Neural cell (in vitro differentiated cells): ENCODE measurements around the gene SFT2D2. TPM values are rescaled to one million over a fixed set of nuclear protein-coding genes. Genes with fewer than 3 reads are reported as not detected.

Source experiments
- H2AFZ ChIP-seq: fragments of 200-600, 300-800 bp; sonication (generic), shearing (Covaris generic); 2 replicates; pipeline ENCODE4 v1.6.0; 2014; ENCODE audit warnings: low read depth, mild to moderate bottlenecking, antibody characterized with exemption, low read length, moderate library complexity
- H3F3A ChIP-seq: fragments of 200-600 bp; shearing (Covaris generic); 2 replicates; pipeline ENCODE4 v1.6.1; 2016; ENCODE audit warnings: mild to moderate bottlenecking, moderate library complexity, mixed read lengths, antibody characterized with exemption, low read length; ENCODE audit not compliant: insufficient read depth, poor library complexity, severe bottlenecking
- H3K27ac ChIP-seq: fragments of 200-600, 300-800 bp; sonication (generic), shearing (Covaris generic); 2 replicates; pipeline ENCODE4 v1.5.1; 2014; ENCODE audit warnings: mild to moderate bottlenecking, low read length, moderate library complexity
- H3K27me3 ChIP-seq: fragments of 300-800, 200-600 bp; sonication (generic), shearing (Covaris generic); 2 replicates; pipeline ENCODE4 v1.6.0; 2014; ENCODE audit warnings: mild to moderate bottlenecking, low read depth, low read length, moderate library complexity; ENCODE audit not compliant: insufficient read depth
- H3K36me3 ChIP-seq: fragments of 300-800, 200-600 bp; sonication (generic), shearing (Covaris generic); 2 replicates; pipeline ENCODE4 v1.5.1; 2014; ENCODE audit warnings: mild to moderate bottlenecking, antibody characterized with exemption, low read length, moderate library complexity; ENCODE audit not compliant: insufficient read depth
- H3K4me2 ChIP-seq: fragments of 300-800, 200-600 bp; sonication (generic), shearing (Covaris generic); 2 replicates; pipeline ENCODE4 v1.6.0; 2014; ENCODE audit warnings: mild to moderate bottlenecking, low read length
- H3K4me3 ChIP-seq: fragments of 300-800, 200-600 bp; sonication (generic), shearing (Covaris generic); 2 replicates; pipeline ENCODE4 v1.5.1; 2014; ENCODE audit warnings: mild to moderate bottlenecking, low read length, moderate library complexity
- H3K79me2 ChIP-seq: fragments of 200-600 bp; shearing (Covaris generic); replicated peaks from 2 replicates; pipeline ENCODE4 v1.6.0; 2014; ENCODE audit warnings: mild to moderate bottlenecking, low read length, moderate library complexity; ENCODE audit not compliant: insufficient read depth
- H3K9ac ChIP-seq: fragments of 300-800, 200-600 bp; sonication (generic), shearing (Covaris generic); 2 replicates; pipeline ENCODE4 v1.6.1; 2016; ENCODE audit warnings: mild to moderate bottlenecking, low read length, mixed read lengths
- H3K9me2 ChIP-seq: fragments of 200-600 bp; shearing (Covaris generic); 2 replicates; pipeline ENCODE4 v1.6.1; 2016; ENCODE audit warnings: mild to moderate bottlenecking, low read length, mixed read lengths; ENCODE audit not compliant: insufficient read depth
- H3K9me3 ChIP-seq: fragments of 200-600, 300-800 bp; sonication (generic), shearing (Covaris generic); 2 replicates; pipeline ENCODE4 v1.6.1; 2016; ENCODE audit warnings: mild to moderate bottlenecking, mixed run types, low read length, moderate library complexity, mixed read lengths
- H4K20me1 ChIP-seq: fragments of 200-600 bp; shearing (Covaris generic); 2 replicates; pipeline ENCODE4 v1.6.1; 2016; ENCODE audit warnings: mild to moderate bottlenecking, mixed run types; ENCODE audit not compliant: insufficient read depth
- CTCF ChIP-seq: fragments of 450-650 bp; IDR thresholded peaks from 2 replicates; pipeline ENCODE4 v1.5.1; 2014; ENCODE audit warnings: antibody characterized with exemption, mild to moderate bottlenecking, moderate library complexity; ENCODE audit not compliant: poor library complexity, severe bottlenecking
- EZH2 ChIP-seq: fragments of 200-600, 300-800 bp; shearing (Covaris generic), sonication (generic); IDR thresholded peaks from 2 replicates; pipeline ENCODE4 v1.6.1; 2014; ENCODE audit warnings: antibody characterized with exemption, low read length, borderline replicate concordance, mild to moderate bottlenecking; ENCODE audit not compliant: insufficient read depth, poor library complexity, severe bottlenecking
- MXI1 ChIP-seq: fragments of 450-650 bp; conservative IDR thresholded peaks from 2 replicates; pipeline ENCODE4 v1.6.1; 2014; ENCODE audit warnings: antibody characterized with exemption, mild to moderate bottlenecking; ENCODE audit not compliant: poor library complexity, severe bottlenecking
- POLR2AphosphoS5 ChIP-seq: IDR thresholded peaks from 2 replicates; pipeline ENCODE4 v1.6.1; 2012
- RAD21 ChIP-seq: fragments of 450-650 bp; conservative IDR thresholded peaks from 2 replicates; pipeline ENCODE4 v1.6.1; 2014; ENCODE audit warnings: antibody characterized with exemption, mild to moderate bottlenecking, moderate library complexity
- REST ChIP-seq: IDR thresholded peaks from 2 replicates; pipeline ENCODE4 v1.6.1; 2012; ENCODE audit warnings: borderline replicate concordance
- SMC3 ChIP-seq: fragments of 450-650 bp; conservative IDR thresholded peaks from 2 replicates; pipeline ENCODE4 v1.6.1; 2014; ENCODE audit warnings: antibody characterized with exemption, mild to moderate bottlenecking, moderate library complexity; ENCODE audit not compliant: poor library complexity
- TAF1 ChIP-seq: IDR thresholded peaks from 2 replicates; pipeline ENCODE4 v1.6.1; 2012; ENCODE audit warnings: low read depth
- polyA plus RNA-seq: library from polyadenylated mRNA; depleted of rRNA; stranded (reverse); fragments of >200 nt; gene quantifications from 2 replicates; pipeline ENCODE4 v1.2.3, GENCODE V29; 2014

SFT2D2 gene
- polyA plus RNA-seq, 1 donor from 2014 or later: 8.3 TPM

- H3K9me2 ChIP-seq: no peaks in the 10 kb centered on the region
- no peak overlapping the region for H3K9ac ChIP-seq
- H3K4me3 ChIP-seq: no peak overlapping the region
- no peak overlapping the region for H3K27ac ChIP-seq
- no peaks in the 10 kb centered on the region for H3F3A ChIP-seq
- no peaks in the 10 kb centered on the region for H3K9me3 ChIP-seq
- peaks cover 5% of the 10 kb centered on the region for H3K27me3 ChIP-seq
- no peaks in the 10 kb centered on the region for H3K36me3 ChIP-seq
- H3K79me2 ChIP-seq: peaks cover 5% of the 10 kb centered on the region
- H2AFZ ChIP-seq: no peak overlapping the region
- TF ChIP-seq SMC3: no peak
- TF ChIP-seq RAD21: no peak
- no peak for TF ChIP-seq REST
- TF ChIP-seq MXI1: no peak
- no peak overlapping the region for H3K4me2 ChIP-seq
- H4K20me1 ChIP-seq: no peaks in the 10 kb centered on the region
These were observed 1.8 kb downstream of the SFT2D2 start for GRCh38 chr1:168227620-168228019.

- H3K9me3 ChIP-seq: no peaks in the 10 kb centered on the region
- H3K4me2 ChIP-seq: no peak overlapping the region
- no peak for TF ChIP-seq CTCF
- no peak for TF ChIP-seq TAF1
- TF ChIP-seq EZH2: no peak
- TF ChIP-seq RAD21: no peak
- TF ChIP-seq MXI1: no peak
- no peak overlapping the region for H3K9ac ChIP-seq
- no peaks in the 10 kb centered on the region for H3K36me3 ChIP-seq
- no peak overlapping the region for H3K4me3 ChIP-seq
- no peak overlapping the region for H2AFZ ChIP-seq
- H3K27me3 ChIP-seq: peaks cover 5% of the 10 kb centered on the region
- peaks cover 5% of the 10 kb centered on the region for H3K79me2 ChIP-seq
- H3K27ac ChIP-seq: no peak overlapping the region
- no peaks in the 10 kb centered on the region for H3K9me2 ChIP-seq
- H4K20me1 ChIP-seq: no peaks in the 10 kb centered on the region
- H3F3A ChIP-seq: no peaks in the 10 kb centered on the region
These were observed 4.1 kb downstream of the SFT2D2 start for GRCh38 chr1:168229893-168230292.

- Histone ChIP-seq H3K27me3 (peaks cover 5% of the 10 kb centered on the region), H3K9me3 (no peaks in the 10 kb centered on the region), H3F3A (no peaks in the 10 kb centered on the region), H3K4me3 (no peak overlapping the region), H3K4me2 (no peak overlapping the region), H2AFZ (no peak overlapping the region), H3K79me2 (peaks cover 5% of the 10 kb centered on the region), H4K20me1 (no peaks in the 10 kb centered on the region), H3K36me3 (no peaks in the 10 kb centered on the region), H3K9me2 (no peaks in the 10 kb centered on the region), H3K9ac (no peak overlapping the region), H3K27ac (no peak overlapping the region)
- TF ChIP-seq SMC3 (no peak), EZH2 (no peak), TAF1 (no peak), RAD21 (no peak), CTCF (no peak), POLR2AphosphoS5 (no peak)
These were observed 4.9 kb downstream of the SFT2D2 start for GRCh38 chr1:168230709-168231108.
